ENCODE data around the gene FRMD4A.

DNA sequence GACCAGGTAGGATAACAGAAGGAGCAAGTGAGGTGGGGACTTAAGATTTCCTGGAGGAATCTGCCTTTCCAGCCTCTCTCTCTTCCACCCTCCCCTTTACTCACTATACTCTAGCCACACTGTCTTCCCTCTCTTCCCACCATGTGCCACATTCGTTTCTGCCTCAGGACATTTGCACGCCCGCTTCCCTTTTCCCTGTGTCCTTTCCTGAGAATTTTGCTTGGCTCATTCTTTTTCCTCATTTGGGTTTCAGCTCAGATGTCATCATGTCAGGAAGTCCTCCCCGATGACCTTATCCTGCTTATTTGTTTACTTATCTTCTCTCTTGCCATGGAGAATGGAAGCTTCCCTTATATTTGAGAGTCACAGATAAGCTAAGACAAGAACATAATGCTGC, 380.2 kb downstream of the FRMD4A start:
- TF ChIP-seq, protein P1, sequence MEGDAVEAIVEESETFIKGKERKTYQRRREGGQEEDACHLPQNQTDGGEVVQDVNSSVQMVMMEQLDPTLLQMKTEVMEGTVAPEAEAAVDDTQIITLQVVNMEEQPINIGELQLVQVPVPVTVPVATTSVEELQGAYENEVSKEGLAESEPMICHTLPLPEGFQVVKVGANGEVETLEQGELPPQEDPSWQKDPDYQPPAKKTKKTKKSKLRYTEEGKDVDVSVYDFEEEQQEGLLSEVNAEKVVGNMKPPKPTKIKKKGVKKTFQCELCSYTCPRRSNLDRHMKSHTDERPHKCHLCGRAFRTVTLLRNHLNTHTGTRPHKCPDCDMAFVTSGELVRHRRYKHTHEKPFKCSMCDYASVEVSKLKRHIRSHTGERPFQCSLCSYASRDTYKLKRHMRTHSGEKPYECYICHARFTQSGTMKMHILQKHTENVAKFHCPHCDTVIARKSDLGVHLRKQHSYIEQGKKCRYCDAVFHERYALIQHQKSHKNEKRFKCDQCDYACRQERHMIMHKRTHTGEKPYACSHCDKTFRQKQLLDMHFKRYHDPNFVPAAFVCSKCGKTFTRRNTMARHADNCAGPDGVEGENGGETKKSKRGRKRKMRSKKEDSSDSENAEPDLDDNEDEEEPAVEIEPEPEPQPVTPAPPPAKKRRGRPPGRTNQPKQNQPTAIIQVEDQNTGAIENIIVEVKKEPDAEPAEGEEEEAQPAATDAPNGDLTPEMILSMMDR (IDR thresholded peaks at IDR 0.05), result no peak
- no peak for TF ChIP-seq POLR2A (IDR thresholded peaks at IDR 0.05)

Measured in testis (tissue), 2 donors.